GM12878 (cell line): ENCODE measurements around the gene PDGFC. TPM values are rescaled to one million over a fixed set of nuclear protein-coding genes. Genes with fewer than 3 reads are reported as not detected.

Experiments used
- ATAC-seq: fragments of 200-7000 bp; cut with Tn5 transposase; 3 replicates; pipeline ENCODE4 v1.9.1; 2020; ENCODE audit warnings: mild to moderate bottlenecking, moderate library complexity
- BruUV-seq: library from RNA; stranded (reverse); fragments of 400-500 nt; replicated peaks from 2 replicates; lab custom pipeline; 2021; lab: Mats Ljungman, UMichigan
- CTCF ChIA-PET: fragments of 300-600 bp; sonication (Branson Sonifier 250); formaldehyde crosslinking; extraction: SDS; loops from one replicate; lab custom pipeline; 2021; ENCODE audit warnings: inconsistent platforms; lab: Yijun Ruan, JAX
- POLR2A ChIA-PET: fragments of 350-600 bp; formaldehyde crosslinking; extraction: SDS; loops from one replicate; lab custom pipeline; 2021; ENCODE audit warnings: inconsistent platforms; lab: Charles Lee
- RAD21 ChIA-PET: fragments of 300-600 bp; sonication (Branson Sonifier 250); formaldehyde crosslinking; loops from one replicate; lab custom pipeline; 2023; ENCODE audit warnings: antibody characterized with exemption; ENCODE audit not compliant: unreplicated experiment; lab: Charles Lee
- SMC1A ChIA-PET: fragments of 300-600 bp; sonication (Branson Sonifier 250); formaldehyde crosslinking; loops from one replicate; lab custom pipeline; 2023; ENCODE audit not compliant: unreplicated experiment, uncharacterized antibody; lab: Charles Lee
- DNase-seq: peaks from one replicate; pipeline ENCODE4 v3.0.0-alpha.2; 2011; ENCODE audit warnings: low read depth, low spot score
- FAIRE-seq: peaks from 3 replicates; lab custom pipeline; 2011; peaks lifted over from hg19 to GRCh38; lab: Jason Lieb, UNC
- H2AFZ ChIP-seq: 2 replicates; pipeline ENCODE4 v1.6.0; 2011; ENCODE audit warnings: low read depth, low read length, control low read depth; ENCODE audit not compliant: control insufficient read depth
- H3K27ac ChIP-seq: 2 replicates; pipeline ENCODE4 v1.5.1; 2011; ENCODE audit warnings: control low read depth; ENCODE audit not compliant: control insufficient read depth, insufficient read depth
- H3K27me3 ChIP-seq, 2 experiments: replicated peaks in 1 of 2; 2 replicates each; pipeline versions ENCODE4 v1.6.0 to v1.6.1; 2011; ENCODE audit warnings: low read length in 1 of 2; ENCODE audit not compliant: control insufficient read depth in 2 of 2, insufficient read depth in 2 of 2
- H3K36me3 ChIP-seq, 2 experiments: 2 replicates each; pipeline ENCODE4 v1.5.1; 2011; ENCODE audit warnings: low read length in 1 of 2; ENCODE audit not compliant: control insufficient read depth in 2 of 2, insufficient read depth in 2 of 2
- H3K4me1 ChIP-seq: 2 replicates; pipeline ENCODE4 v1.6.1; 2011; ENCODE audit warnings: mild to moderate bottlenecking, low read length, moderate library complexity, mixed read lengths; ENCODE audit not compliant: control insufficient read depth, insufficient read depth
- H3K4me2 ChIP-seq: 2 replicates; pipeline ENCODE4 v1.6.0; 2011; ENCODE audit warnings: control low read depth; ENCODE audit not compliant: control insufficient read depth, insufficient read depth
- H3K4me3 ChIP-seq: fragments of 200-600 bp; sonication (generic); 2 replicates; pipeline ENCODE4 v1.5.1; 2016
- H3K79me2 ChIP-seq: 2 replicates; pipeline ENCODE4 v1.6.0; 2011; ENCODE audit warnings: low read length; ENCODE audit not compliant: control insufficient read depth, insufficient read depth
- H3K9ac ChIP-seq: 2 replicates; pipeline ENCODE4 v1.8.0; 2011; ENCODE audit warnings: low read length, control low read depth, mixed read lengths; ENCODE audit not compliant: control insufficient read depth, insufficient read depth
- H3K9me3 ChIP-seq: replicated peaks from 3 replicates; pipeline ENCODE4 v1.5.1; 2011; ENCODE audit warnings: mild to moderate bottlenecking, low read length; ENCODE audit not compliant: control insufficient read depth, insufficient read depth
- H4K20me1 ChIP-seq: 2 replicates; pipeline ENCODE4 v1.6.0; 2011; ENCODE audit not compliant: control insufficient read depth, insufficient read depth
- BRCA1 ChIP-seq: IDR thresholded peaks from 2 replicates; pipeline ENCODE4 v1.6.1; 2011; ENCODE audit warnings: low read depth, low read length, improper control_type of control experiment
- NFIC ChIP-seq: IDR thresholded peaks from 2 replicates; pipeline ENCODE4 v1.6.1; 2012; ENCODE audit warnings: low read depth, mild to moderate bottlenecking, inconsistent platforms, low read length, moderate library complexity
- NRF1 ChIP-seq: conservative IDR thresholded peaks from 2 replicates; pipeline ENCODE4 v1.6.1; 2011; ENCODE audit warnings: mild to moderate bottlenecking, low read depth, low read length, improper control_type of control experiment
- SIN3A ChIP-seq: IDR thresholded peaks from 2 replicates; pipeline ENCODE4 v1.6.1; 2012; ENCODE audit warnings: low read depth, low read length, improper control_type of control experiment
- ZSCAN29 ChIP-seq: fragments of 450-650 bp; IDR thresholded peaks from 2 replicates; pipeline ENCODE4 v1.6.1; 2017; ENCODE audit warnings: mild to moderate bottlenecking, moderate library complexity
- WGBS: methylation state at CpG from one replicate; pipeline ENCODE4 v1.1.6; 2016; ENCODE audit warnings: low lambda C conversion rate; ENCODE audit not compliant: insufficient replicate concordance, insufficient coverage; ENCODE audit errors: missing lambda C conversion rate; 5-methylcytosine and 5-hydroxymethylcytosine counted together
- in situ Hi-C: fragments of 300-500 bp; cut with MboI; formaldehyde crosslinking; loops from 9 replicates; pipeline ENCODE4 v1.14.3; 2018; ENCODE audit warnings: mixed read lengths
- intact Hi-C: fragments of 100-400 bp; cut with micrococcal nuclease; formaldehyde crosslinking; loops from one replicate; pipeline ENCODE4 v1.14.2; 2022; ENCODE audit not compliant: unreplicated experiment
- polyA plus RNA-seq, 11 experiments: library from polyadenylated mRNA; depleted of rRNA in 4 of 11; unstranded in 6 of 11; stranded (reverse) in 5 of 11; fragments of >200 nt; fragmentation: Nextera tagmentation in 4 of 11; fragmentation: Illumina TruSeq in 1 of 11; extraction: Ambion mirVana in 4 of 11; extraction: Trizol in 1 of 11; gene quantifications; 1 replicate in 1 of 11; 2 replicates in 10 of 11; pipeline versions ENCODE4 v1.2.1 to v1.2.3, GENCODE V29; 2011 to 2016; ENCODE audit warnings: inconsistent platforms in 2 of 11, missing spikeins in 2 of 11, low read depth in 1 of 11
- total RNA-seq, 4 experiments: library from RNA; depleted of rRNA in 3 of 4; stranded (reverse); fragments of >200 nt in 3 of 4; fragmentation: Illumina TruSeq in 1 of 4; extraction: Trizol in 1 of 4; gene quantifications; 2 replicates each; pipeline versions ENCODE4 v1.2.1 to v1.2.3, GENCODE V29; 2013 to 2021
- TF ChIP-seq, protein P1 (sequence below): fragments of 450-650 bp; IDR thresholded peaks from 2 replicates; pipeline ENCODE4 v1.6.1; 2017; ENCODE audit warnings: borderline replicate concordance
- TF ChIP-seq, protein P2 (sequence below): fragments of 450-650 bp; IDR thresholded peaks from 2 replicates; pipeline ENCODE4 v1.6.1; 2017; ENCODE audit warnings: mild to moderate bottlenecking
- TF ChIP-seq, protein P3 (sequence below): IDR thresholded peaks from 2 replicates; pipeline ENCODE4 v1.6.1; 2011; ENCODE audit warnings: borderline replicate concordance, low read depth, mild to moderate bottlenecking, moderate library complexity, mixed read lengths, low read length; ENCODE audit not compliant: insufficient read depth; ENCODE audit errors: extremely low read length

The PDGFC gene
- total and polyA plus RNA-seq, 10 of the 15 experiments (the other 5 are each of a cell fraction or from before 2014, with no cell fraction given): 0.02 to 0.18 TPM; not detected in 8

DNA sequence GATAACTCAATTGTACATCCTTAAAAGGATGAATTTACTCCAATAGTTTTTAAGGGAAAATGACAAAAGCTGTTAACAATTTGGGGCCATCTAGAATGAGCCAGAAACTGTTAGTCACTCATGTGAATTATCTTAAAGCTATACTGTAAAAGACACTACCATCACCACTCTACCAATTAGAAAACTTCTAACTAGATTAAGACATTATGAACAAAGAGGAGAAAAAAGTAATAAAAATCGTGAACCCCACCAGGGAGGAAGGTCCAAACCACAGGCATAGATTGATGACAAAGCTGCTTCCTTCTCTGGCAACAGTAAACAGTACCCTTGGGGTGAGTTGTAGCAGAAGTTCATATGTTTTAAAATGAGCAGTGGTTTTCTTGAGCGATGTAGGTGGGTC lies 106.1 kb downstream of the PDGFC start:
- TF ChIP-seq ZSCAN29 (no peak), BRCA1 (no peak), SIN3A (no peak), NRF1 (no peak), NFIC (no peak)
- TF ChIP-seq, protein P1, sequence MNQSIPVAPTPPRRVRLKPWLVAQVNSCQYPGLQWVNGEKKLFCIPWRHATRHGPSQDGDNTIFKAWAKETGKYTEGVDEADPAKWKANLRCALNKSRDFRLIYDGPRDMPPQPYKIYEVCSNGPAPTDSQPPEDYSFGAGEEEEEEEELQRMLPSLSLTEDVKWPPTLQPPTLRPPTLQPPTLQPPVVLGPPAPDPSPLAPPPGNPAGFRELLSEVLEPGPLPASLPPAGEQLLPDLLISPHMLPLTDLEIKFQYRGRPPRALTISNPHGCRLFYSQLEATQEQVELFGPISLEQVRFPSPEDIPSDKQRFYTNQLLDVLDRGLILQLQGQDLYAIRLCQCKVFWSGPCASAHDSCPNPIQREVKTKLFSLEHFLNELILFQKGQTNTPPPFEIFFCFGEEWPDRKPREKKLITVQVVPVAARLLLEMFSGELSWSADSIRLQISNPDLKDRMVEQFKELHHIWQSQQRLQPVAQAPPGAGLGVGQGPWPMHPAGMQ: no peak
- TF ChIP-seq, protein P2, sequence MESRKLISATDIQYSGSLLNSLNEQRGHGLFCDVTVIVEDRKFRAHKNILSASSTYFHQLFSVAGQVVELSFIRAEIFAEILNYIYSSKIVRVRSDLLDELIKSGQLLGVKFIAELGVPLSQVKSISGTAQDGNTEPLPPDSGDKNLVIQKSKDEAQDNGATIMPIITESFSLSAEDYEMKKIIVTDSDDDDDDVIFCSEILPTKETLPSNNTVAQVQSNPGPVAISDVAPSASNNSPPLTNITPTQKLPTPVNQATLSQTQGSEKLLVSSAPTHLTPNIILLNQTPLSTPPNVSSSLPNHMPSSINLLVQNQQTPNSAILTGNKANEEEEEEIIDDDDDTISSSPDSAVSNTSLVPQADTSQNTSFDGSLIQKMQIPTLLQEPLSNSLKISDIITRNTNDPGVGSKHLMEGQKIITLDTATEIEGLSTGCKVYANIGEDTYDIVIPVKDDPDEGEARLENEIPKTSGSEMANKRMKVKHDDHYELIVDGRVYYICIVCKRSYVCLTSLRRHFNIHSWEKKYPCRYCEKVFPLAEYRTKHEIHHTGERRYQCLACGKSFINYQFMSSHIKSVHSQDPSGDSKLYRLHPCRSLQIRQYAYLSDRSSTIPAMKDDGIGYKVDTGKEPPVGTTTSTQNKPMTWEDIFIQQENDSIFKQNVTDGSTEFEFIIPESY: no peak
- TF ChIP-seq, protein P3, sequence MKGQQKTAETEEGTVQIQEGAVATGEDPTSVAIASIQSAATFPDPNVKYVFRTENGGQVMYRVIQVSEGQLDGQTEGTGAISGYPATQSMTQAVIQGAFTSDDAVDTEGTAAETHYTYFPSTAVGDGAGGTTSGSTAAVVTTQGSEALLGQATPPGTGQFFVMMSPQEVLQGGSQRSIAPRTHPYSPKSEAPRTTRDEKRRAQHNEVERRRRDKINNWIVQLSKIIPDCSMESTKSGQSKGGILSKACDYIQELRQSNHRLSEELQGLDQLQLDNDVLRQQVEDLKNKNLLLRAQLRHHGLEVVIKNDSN: no peak
- TF ChIP-seq, all 136 proteins: peak for 0
- H3K9me3 ChIP-seq: no peaks in the 10 kb centered on the region
- no peaks in the 10 kb centered on the region for H3K27me3 ChIP-seq
- RAD21 ChIA-PET: no interaction called here
- H3K79me2 ChIP-seq: no peaks in the 10 kb centered on the region
- FAIRE-seq (no peak), ATAC-seq (no peak), DNase-seq (no peak)
- SMC1A ChIA-PET: no interaction called here
- no peaks in the 10 kb centered on the region for H3K36me3 ChIP-seq
- no peaks in the 10 kb centered on the region for H4K20me1 ChIP-seq
- no peaks in the 10 kb centered on the region for H3K4me1 ChIP-seq
- in situ Hi-C loops: no loop called here
- 0% methylated on average over 2 of the region's 2 CpGs for WGBS
- no peak overlapping the region for H3K27ac ChIP-seq
- H3K4me3 ChIP-seq: no peak overlapping the region
- no peak overlapping the region for H2AFZ ChIP-seq
- POLR2A ChIA-PET: no interaction called here
- no peak overlapping the region for H3K9ac ChIP-seq
- BruUV-seq: no TSS peak
- no peak overlapping the region for H3K4me2 ChIP-seq
- intact Hi-C loops: no loop called here
- CTCF ChIA-PET: no interaction called here
